HEK293 (cell line): ENCODE measurements around the gene DCDC1.

ENCODE experiments used
- KLF9 ChIP-seq: fragments of 450-650 bp; formaldehyde crosslinking; IDR thresholded peaks from 2 replicates; pipeline ENCODE4 v1.5.1; 2016; ENCODE audit warnings: missing biosample characterization, missing genetic modification characterization, low read depth
- PATZ1 ChIP-seq: fragments of 450-650 bp; formaldehyde crosslinking; IDR thresholded peaks from 2 replicates; pipeline ENCODE4 v1.5.1; 2016; ENCODE audit warnings: missing biosample characterization, missing genetic modification characterization
- PBX3 ChIP-seq: sonication (generic); formaldehyde crosslinking; IDR thresholded peaks from 2 replicates; pipeline ENCODE4 v1.8.1; 2022; ENCODE audit warnings: mild to moderate bottlenecking, moderate library complexity, missing genetic modification reagents
- PRDM6 ChIP-seq: fragments of 450-650 bp; formaldehyde crosslinking; IDR thresholded peaks from 2 replicates; pipeline ENCODE4 v1.5.1; 2017; ENCODE audit warnings: missing biosample characterization, missing genetic modification characterization
- SP2 ChIP-seq: fragments of 450-650 bp; formaldehyde crosslinking; IDR thresholded peaks from 2 replicates; pipeline ENCODE4 v1.5.1; 2016; ENCODE audit warnings: missing biosample characterization, missing genetic modification characterization
- TCF7L2 ChIP-seq: IDR thresholded peaks from 2 replicates; pipeline ENCODE4 v1.6.1; 2011; ENCODE audit warnings: low read depth, mild to moderate bottlenecking, inconsistent platforms, low read length, moderate library complexity, borderline replicate concordance
- ZBTB7A ChIP-seq: fragments of 450-650 bp; formaldehyde crosslinking; IDR thresholded peaks from 2 replicates; pipeline ENCODE4 v1.5.1; 2016; ENCODE audit warnings: low read depth, missing biosample characterization, missing genetic modification characterization
- ZFP37 ChIP-seq: fragments of 450-650 bp; formaldehyde crosslinking; IDR thresholded peaks from 2 replicates; pipeline ENCODE4 v1.5.1; 2016; ENCODE audit warnings: missing biosample characterization, missing genetic modification characterization
- ZFP41 ChIP-seq: fragments of 450-650 bp; formaldehyde crosslinking; IDR thresholded peaks from 2 replicates; pipeline ENCODE4 v1.5.1; 2016; ENCODE audit warnings: missing biosample characterization, missing genetic modification characterization, borderline replicate concordance
- ZFP69B ChIP-seq: fragments of 450-650 bp; formaldehyde crosslinking; IDR thresholded peaks from 2 replicates; pipeline ENCODE4 v1.5.1; 2016; ENCODE audit warnings: missing biosample characterization, missing genetic modification characterization
- ZNF140 ChIP-seq: fragments of 450-650 bp; formaldehyde crosslinking; IDR thresholded peaks from 2 replicates; pipeline ENCODE4 v1.5.1; 2016; ENCODE audit warnings: missing biosample characterization, missing genetic modification characterization
- ZNF239 ChIP-seq: fragments of 450-650 bp; formaldehyde crosslinking; IDR thresholded peaks from 2 replicates; pipeline ENCODE4 v1.5.1; 2016; ENCODE audit warnings: missing biosample characterization, missing genetic modification characterization
- ZNF26 ChIP-seq: fragments of 450-650 bp; formaldehyde crosslinking; IDR thresholded peaks from 2 replicates; pipeline ENCODE4 v1.5.1; 2016; ENCODE audit warnings: missing biosample characterization, missing genetic modification characterization
- ZNF324 ChIP-seq: fragments of 450-650 bp; formaldehyde crosslinking; IDR thresholded peaks from 2 replicates; pipeline ENCODE4 v1.5.1; 2016; ENCODE audit warnings: missing biosample characterization, missing genetic modification characterization
- ZNF362 ChIP-seq: fragments of 450-650 bp; formaldehyde crosslinking; IDR thresholded peaks from 2 replicates; pipeline ENCODE4 v1.5.1; 2016; ENCODE audit warnings: missing biosample characterization, missing genetic modification characterization
- ZNF513 ChIP-seq: fragments of 450-650 bp; IDR thresholded peaks from 2 replicates; pipeline ENCODE4 v1.5.1; 2018; ENCODE audit warnings: missing biosample characterization, missing genetic modification characterization
- ZNF561 ChIP-seq: fragments of 450-650 bp; IDR thresholded peaks from 2 replicates; pipeline ENCODE4 v1.5.1; 2018; ENCODE audit warnings: missing biosample characterization, missing genetic modification characterization, borderline replicate concordance
- ZNF580 ChIP-seq: fragments of 450-650 bp; formaldehyde crosslinking; IDR thresholded peaks from 2 replicates; pipeline ENCODE4 v1.5.1; 2016; ENCODE audit warnings: missing biosample characterization, missing genetic modification characterization
- ZNF585B ChIP-seq: fragments of 450-650 bp; formaldehyde crosslinking; IDR thresholded peaks from 2 replicates; pipeline ENCODE4 v1.5.1; 2016; ENCODE audit warnings: missing biosample characterization, missing genetic modification characterization
- ZNF600 ChIP-seq: fragments of 450-650 bp; formaldehyde crosslinking; IDR thresholded peaks from 2 replicates; pipeline ENCODE4 v1.5.1; 2016; ENCODE audit warnings: missing biosample characterization, missing genetic modification characterization
- ZNF621 ChIP-seq: fragments of 450-650 bp; formaldehyde crosslinking; IDR thresholded peaks from 2 replicates; pipeline ENCODE4 v1.5.1; 2017; ENCODE audit warnings: missing biosample characterization, missing genetic modification characterization
- ZNF623 ChIP-seq: fragments of 450-650 bp; formaldehyde crosslinking; IDR thresholded peaks from 2 replicates; pipeline ENCODE4 v1.5.1; 2016; ENCODE audit warnings: missing biosample characterization, missing genetic modification characterization
- ZNF664 ChIP-seq: fragments of 450-650 bp; formaldehyde crosslinking; IDR thresholded peaks from 2 replicates; pipeline ENCODE4 v1.5.1; 2016; ENCODE audit warnings: missing biosample characterization, missing genetic modification characterization
- ZNF677 ChIP-seq: fragments of 450-650 bp; IDR thresholded peaks from 2 replicates; pipeline ENCODE4 v1.5.0; 2018; ENCODE audit warnings: missing biosample characterization, mild to moderate bottlenecking, missing genetic modification characterization, moderate library complexity
- ZNF830 ChIP-seq: fragments of 450-650 bp; IDR thresholded peaks from 2 replicates; pipeline ENCODE4 v1.5.0; 2018; ENCODE audit warnings: missing biosample characterization, missing genetic modification characterization, low read depth, mild to moderate bottlenecking, moderate library complexity
- ZSCAN4 ChIP-seq: fragments of 450-650 bp; formaldehyde crosslinking; IDR thresholded peaks from 2 replicates; pipeline ENCODE4 v1.5.1; 2017; ENCODE audit warnings: missing biosample characterization, missing genetic modification characterization

The DCDC1 gene

GRCh38 chr11:31369348-31370329, at the start of gene DCDC1, which contains the start of gene DNAJC24 (continued):
- peak; percentile 51; the same call in 1 of the 2 replicates for TF ChIP-seq ZFP69B (tag by site-specific recombination)
- TF ChIP-seq ZNF600 (tag by site-specific recombination), result peak; percentile 92
- TF ChIP-seq ZNF585B (tag by site-specific recombination), result no peak
- peak; percentile 83 for TF ChIP-seq ZNF580
- TF ChIP-seq ZNF362 (tag by site-specific recombination), result no peak
- peak; percentile 58; the same call in 1 of the 2 replicates for TF ChIP-seq ZNF561 (tag by site-specific recombination)
- TF ChIP-seq ZBTB7A (tag by site-specific recombination), result no peak
- TF ChIP-seq ZSCAN4 (tag by site-specific recombination), result no peak
- TF ChIP-seq PATZ1 (tag by site-specific recombination), result no peak
- TF ChIP-seq ZNF513, result no peak
- peak; percentile 58 for TF ChIP-seq SP2 (tag by site-specific recombination)
- no peak for TF ChIP-seq ZNF26 (tag by site-specific recombination)
- peak; percentile 35; the same call in 1 of the 2 replicates for TF ChIP-seq KLF9 (tag by site-specific recombination)
- no peak for TF ChIP-seq ZFP41
- TF ChIP-seq PRDM6 (tag by site-specific recombination), result no peak
- no peak for TF ChIP-seq ZNF623 (tag by site-specific recombination)
- TF ChIP-seq ZNF324, result peak; percentile 58; the same call in 1 of the 2 replicates
- TF ChIP-seq ZNF664 (tag by site-specific recombination), result 0 out of 2 replicates have a peak, but pooled peaks have one; percentile 21
- no peak for TF ChIP-seq ZNF830 (tag by site-specific recombination)
- TF ChIP-seq ZNF621, result no peak
- no peak for TF ChIP-seq ZNF677 (tag by site-specific recombination)
- no peak for TF ChIP-seq ZNF140 (tag by site-specific recombination)
- TF ChIP-seq ZFP37 (tag by site-specific recombination), result no peak
- TF ChIP-seq ZNF239 (tag by site-specific recombination), result no peak
- TF ChIP-seq TCF7L2, result no peak
- no peak for TF ChIP-seq PBX3 (CRISPR knock-in tag)
